Dedifferentiated amniotic fluid mesenchymal stem cell (primary cell): ENCODE measurements around the gene MRPL48.

Experiments
- DNase-seq: peaks from one replicate; pipeline ENCODE4 v3.0.0-alpha.2; 2016; ENCODE audit errors: extremely low spot score

MRPL48 gene

GRCh38 chr11:73889019-73889418, 101.3 kb downstream of the MRPL48 start:
- DNase-seq = no peak

- DNase-seq = no peak
These were observed 101.9 kb downstream of the MRPL48 start for GRCh38 chr11:73889536-73889935.

- DNase-seq = no peak
These were observed 105.4 kb downstream of the MRPL48 start for GRCh38 chr11:73893041-73893440.

DNA sequence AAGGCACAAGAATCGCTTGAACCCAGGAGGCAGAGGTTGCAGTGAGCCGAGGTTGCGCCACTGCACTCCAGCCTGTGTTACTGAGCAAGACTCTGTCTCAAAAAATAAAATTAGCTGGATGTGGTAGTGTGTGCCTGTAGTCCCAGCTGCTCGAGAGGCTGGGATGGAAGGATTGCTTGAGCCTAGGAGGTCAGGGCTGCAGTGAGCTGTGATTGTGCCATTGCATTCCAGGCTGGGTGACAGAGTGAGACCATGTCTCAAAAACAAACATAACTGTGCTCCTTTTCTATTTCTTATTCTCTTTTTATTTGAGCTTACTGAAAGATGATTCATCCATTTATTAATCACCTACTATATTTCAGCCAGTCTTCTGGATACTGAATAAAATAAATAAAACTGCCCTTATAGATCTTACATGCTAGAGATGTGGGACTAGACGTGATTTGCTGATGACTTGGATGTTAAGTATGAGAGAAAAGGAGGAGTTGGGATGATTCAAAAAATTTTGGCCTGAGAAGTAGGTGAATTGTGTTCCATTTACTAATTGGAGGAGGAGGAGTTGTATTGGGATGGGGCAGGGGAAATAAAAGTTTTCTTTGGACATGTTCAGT, 107.2 kb downstream of the MRPL48 start:
- DNase-seq = no peak

- no peak for DNase-seq
These were observed 114.6 kb downstream of the MRPL48 start for GRCh38 chr11:73902303-73902702.

DNA sequence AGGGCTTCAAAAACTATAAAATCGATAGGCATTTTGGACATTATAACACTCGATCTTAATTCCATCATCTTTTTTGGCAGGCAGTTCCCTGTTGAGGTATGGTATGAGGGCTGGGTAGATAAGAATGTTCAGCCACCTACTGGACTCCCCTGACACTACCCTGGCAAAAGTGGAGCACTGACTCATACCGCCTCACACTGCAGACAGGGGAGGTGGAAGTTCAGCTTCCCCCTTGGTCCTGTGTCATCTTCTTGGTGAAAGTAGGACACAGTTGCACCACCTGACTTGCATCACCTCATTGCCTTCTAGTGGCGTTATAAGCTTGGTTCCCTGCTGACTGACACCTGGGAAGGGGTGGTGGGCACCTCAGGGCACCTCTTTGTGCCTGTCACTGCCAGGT, 119.5 kb downstream of the MRPL48 start:
- no peak for DNase-seq

DNA sequence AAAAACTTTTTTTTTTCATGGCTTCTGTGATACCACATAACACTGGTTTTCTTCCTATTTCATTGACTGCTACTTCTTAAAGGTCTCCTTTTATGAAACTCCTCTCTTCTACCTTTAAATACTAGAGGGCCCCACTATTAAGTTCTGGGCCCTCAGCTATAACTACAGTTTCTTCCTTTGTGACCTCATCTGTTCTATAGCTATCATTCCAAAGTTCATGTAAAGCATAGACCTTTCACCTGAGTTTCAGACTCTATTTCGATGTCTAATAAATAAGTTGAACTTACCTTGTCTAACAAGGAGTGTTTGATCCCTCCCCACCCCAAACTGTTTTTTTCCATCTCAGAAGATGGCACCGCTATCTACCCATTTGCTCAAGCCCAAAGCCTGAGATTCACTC, 124.4 kb downstream of the MRPL48 start:
- DNase-seq = no peak

GRCh38 chr11:73913472-73913871, 125.8 kb downstream of the MRPL48 start:
- DNase-seq = no peak

DNA sequence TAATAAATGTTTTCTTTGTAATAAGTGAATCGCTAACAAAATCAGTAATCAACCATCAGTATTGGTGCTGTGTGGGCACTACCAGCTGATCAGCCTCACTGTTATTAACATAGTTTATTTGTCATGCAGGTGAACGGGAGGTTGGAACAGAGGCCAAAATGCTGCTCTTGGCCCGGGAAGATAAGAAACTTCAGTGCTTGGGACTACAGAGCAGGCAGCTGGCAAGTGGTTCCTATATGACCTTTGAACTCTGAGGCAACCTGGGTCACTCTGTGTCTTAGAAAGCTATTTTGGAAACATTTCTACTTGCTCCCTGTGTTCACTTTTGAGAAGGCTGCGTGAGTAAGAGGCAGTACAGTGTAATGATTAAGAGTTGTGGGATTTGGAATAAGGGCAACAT, 126.6 kb downstream of the MRPL48 start:
- no peak for DNase-seq
